ENCODE results near the gene RASD1.

RASD1 gene

DNA sequence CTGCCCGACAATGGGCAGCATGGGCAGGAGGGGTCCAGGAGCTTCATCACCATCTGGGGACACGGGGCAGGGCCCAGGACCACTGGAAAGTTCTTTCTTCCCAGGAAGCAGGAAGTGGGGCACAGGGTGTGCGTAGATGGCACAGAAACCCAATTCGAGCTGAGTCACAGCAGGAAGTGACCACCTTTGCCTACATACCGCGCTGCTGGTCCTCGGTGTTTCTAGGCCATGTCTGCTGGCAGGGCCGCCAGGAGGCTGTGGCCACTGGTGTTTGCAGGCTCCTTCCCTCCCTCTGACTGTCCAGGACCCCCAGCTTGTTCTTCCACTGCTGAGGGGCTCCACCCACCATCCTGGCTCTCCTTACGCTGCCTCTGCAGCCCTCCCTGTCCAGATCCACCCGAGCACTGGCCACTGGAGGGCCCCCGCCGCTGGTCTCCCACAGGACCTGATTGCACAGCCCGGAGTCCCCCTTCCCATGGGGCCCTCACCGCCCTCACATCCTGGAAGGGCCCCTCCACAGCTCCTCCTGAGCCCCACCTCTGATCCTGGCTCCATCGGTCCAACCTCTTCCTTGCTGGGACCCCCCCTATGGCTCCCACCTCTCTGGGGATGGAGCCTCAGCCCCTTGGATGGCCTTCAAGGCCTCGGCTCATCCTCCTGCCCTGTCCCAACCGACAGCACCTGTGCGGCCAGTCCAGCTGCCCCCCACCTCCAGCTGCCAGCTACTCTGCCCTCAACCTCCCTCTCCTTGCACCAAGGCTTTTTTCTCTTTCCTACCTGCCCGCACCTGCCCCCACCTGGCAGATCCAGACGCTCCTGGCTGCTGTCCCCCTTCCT is 14.5 kb upstream of the RASD1 start:
- no peak for DNase-seq (ENCODE audit: low spot score)

DNA sequence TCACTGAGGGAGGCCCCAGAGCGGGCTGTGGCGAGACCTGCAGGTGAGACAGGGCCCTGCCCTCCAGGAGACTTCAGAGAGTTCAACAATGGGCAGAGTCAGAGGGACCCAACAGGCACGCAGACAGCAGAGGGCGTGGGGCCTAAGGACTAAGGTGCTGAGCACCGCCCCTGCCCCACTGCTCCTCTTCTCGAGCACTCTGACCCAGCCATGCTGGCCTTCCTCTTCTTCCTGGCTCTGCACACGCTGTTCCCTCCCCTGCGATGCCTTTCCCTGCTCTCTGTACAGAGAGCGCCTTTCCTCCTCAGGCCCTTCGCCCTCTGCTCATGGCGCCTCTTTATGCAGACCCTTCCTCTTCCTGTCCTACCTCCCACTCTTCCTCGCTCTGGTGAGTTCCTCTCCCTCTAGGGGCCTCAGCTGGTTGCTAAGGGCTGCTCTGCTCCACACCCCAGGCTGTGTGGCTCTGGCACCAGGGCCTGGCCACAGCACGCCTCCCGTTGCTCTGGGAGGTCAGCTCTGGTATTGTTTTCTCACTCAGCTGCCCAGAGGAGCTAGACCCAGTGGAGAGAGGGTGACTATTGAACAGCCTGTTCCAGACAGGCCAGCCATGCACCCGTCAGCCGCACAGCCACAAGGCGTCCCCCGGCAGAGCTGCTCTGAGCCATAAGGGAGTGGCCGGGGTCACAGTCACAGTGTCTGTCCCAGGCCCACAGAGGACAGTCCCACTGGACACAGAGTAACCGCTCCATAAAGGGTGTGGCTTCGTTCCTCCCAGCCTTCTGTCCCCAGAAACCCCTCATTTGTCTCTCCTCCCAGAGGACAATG is 13.6 kb upstream of the RASD1 start:
- no peak for DNase-seq (ENCODE audit: low spot score)

DNA sequence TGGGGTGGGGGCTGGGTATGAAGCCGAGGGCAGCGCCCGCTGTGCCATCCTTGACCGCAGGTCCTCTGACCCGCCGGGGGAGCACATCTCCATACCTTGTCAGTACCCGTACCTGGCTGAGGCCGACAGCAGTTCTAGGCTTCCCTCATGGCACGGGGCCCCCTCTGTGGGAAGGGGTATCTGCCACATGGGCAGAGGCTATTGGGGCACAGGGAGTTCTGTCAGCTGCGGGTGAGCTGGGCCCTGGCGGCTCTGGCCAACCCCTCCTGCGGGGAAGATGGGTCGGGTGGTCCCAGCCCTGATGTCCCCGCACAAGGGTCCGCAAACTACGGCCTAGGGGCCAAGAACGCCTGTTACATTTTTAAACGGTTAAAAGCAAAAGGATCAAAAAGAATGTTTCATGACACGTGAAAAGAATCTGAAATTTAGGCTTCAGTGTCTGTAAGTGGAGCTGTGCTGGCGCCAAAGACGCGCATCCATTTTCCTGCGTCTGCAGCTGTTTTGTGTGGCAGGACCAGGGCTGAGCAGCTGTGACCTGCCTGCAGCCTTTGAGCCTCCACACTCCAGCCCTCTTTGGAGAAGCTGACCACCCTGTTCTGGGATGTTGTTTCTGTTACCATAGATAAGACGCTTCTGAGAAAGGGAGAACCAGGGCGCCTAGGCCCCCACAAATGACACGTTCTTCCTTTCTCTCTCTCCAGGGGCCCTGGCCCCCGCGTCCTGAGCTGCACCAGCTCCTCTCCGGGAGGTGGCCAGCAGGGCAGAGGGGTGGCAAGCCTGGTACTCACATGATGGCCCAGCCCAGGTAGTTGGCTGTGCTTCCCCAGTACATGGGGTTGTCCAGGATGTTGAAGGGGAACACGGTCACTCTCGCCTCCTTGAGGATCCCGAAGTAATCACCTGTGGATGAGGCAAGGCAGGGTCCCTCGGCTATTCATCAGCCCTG is 12.7 kb upstream of the RASD1 start:
- DNase-seq (ENCODE audit: low spot score), result no peak

DNA sequence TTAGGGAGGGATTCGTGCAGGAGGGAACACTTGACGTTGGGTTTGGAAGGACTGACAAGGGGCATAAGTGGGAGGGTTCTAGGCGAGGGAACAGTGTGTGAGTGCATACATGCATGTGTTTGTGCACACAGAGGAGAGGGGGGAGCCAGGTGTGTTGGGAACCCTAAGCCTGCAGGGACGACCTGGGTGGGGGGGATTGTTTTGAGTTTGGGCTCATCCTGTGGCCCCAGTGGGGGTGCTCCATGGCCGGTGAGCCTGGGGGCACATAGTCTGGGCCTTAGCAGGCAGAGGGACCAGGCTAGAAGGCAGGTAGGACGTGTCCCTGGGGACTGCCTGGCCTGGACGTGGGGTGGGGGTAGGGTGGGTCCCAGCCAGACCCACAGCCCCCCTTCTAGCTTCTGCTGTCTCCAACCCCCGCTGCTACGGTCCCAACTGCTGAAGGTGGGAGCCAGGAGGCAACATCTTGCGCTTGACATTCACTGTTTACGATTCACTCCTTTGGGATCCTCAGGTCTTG is 11.9 kb upstream of the RASD1 start:
- no peak for DNase-seq (ENCODE audit: low spot score)

DNA sequence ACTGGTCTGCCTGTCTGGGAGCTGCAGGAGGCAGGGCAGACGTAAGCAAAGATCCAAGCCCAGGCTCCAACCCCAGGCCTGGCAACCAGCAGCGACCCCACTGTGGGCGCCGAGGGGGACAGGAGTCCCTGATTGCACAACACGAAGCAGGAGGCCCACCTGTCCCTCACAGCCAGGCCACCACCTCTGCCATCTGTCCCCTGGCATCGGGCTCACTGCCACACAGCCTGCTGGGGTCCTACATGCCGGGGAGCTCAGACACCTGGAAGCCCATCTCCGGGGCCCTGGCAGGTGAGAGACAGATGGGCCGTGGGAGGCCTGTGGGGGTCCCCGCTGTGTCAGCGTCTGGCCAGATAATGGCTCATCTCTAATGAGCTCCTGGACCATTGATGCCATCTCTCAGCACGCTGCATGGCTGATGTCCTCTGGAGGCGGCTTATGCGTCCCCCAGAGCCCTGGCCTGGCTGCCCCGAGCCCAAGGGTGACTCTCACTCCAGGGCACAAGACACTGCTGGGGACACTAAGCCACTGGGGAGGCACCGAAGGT is 11.3 kb upstream of the RASD1 start:
- DNase-seq (ENCODE audit: low spot score), result no peak

DNA sequence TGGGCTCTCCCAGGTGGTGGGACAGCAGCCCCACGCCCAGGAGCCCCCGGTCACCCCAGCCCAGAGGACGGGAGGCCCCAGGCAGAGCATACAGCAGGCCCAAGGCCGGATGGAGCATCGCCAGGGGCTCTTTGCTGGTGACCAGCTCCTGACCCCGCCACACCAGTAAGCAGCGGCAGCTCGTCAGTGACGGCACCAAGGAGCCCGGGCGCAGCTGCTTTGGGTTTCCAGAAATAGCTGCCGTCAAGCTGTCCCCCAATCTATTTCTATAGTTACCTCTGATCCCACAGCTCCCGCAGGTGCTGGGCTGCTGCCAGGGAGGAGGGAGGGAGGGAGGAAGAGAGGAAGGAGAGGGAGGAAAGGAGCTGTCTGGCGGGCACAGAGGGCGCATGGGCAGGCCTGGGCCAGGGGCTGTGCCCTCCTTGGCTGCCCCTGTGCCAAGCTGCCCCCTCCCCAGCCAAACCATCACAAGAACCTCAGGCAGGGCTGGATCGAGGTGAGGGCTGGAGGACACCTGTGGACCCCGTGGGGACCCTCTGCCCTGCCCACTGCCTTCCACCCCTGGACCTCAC is 10.8 kb upstream of the RASD1 start:
- no peak for DNase-seq (ENCODE audit: low spot score)

DNA sequence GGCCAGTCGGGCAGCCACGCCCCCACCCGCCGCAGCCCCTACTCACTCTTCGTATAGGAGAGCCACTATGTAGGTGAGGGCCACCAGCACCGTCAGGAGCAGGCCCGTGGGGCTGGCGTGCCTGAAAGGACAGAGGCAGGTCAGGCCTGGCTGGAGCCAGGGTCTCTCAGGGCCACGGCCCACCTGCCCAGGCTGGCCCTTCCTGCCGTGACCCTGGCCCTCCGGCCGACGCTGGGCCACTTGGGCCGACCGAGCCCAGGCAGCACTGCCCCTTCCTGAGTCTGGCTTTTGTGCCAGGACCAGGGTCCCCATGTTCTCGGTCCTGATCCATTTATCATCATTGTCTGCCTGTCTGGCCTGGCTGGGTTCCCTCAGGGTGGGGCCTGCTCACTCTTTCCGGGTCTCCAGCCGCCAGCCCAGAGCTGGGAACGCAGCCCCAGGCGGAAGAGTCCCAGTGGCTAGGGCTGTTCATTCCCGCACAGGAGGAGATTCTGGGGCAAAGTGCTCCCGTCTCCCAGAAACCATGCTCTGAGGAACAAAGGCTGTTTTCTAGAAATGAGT is 10.1 kb upstream of the RASD1 start:
- no peak for DNase-seq (ENCODE audit: low spot score)

DNA sequence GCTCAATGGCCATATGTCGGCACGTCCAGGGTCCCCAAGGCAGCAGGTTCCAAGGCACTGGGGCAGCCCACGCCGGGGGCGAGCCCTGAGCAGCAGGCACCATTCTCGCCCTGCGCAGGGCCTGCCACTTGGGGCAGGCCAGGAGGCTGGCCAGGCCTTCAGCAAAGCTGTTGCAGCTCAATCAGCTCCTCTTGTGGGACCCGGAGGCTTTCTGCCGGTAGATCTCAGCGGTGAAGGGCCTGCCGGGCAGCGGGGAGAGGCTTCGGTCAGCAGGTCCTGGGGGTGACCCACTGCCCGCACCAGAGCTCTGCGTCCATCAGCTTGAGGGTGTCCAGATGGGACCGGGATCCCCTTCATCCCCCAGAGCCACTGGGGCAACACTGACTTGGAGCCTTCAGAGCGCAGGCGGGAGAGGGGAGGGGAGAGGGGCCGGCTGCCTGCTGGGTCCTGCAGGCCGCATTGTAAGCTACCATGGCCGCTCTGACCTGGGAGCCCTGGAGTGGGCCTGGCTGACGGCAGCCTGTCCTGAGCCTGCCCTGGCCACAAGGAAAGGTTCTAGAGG is 9.5 kb upstream of the RASD1 start:
- no peak for DNase-seq (ENCODE audit: low spot score)

DNA sequence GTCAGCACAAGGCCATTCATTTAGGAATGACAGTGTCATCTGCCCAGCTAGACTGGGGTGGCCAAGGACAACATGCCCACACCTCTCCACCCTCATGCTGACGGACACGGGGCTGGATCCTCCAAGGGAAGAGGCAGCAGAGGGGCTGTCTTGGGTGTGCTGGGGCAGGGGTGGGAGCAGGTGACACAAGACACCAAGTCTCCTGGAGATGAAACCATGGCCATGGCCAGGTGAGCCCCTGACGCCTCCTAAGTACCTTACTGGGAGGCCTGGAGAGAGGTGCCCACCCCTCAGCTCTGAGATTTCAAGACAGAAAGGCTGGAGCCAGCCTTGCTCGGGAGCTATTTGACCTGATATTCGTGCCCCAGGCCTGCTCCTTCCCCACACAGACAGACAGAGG is 9.0 kb upstream of the RASD1 start:
- DNase-seq (ENCODE audit: low spot score), result no peak

DNA sequence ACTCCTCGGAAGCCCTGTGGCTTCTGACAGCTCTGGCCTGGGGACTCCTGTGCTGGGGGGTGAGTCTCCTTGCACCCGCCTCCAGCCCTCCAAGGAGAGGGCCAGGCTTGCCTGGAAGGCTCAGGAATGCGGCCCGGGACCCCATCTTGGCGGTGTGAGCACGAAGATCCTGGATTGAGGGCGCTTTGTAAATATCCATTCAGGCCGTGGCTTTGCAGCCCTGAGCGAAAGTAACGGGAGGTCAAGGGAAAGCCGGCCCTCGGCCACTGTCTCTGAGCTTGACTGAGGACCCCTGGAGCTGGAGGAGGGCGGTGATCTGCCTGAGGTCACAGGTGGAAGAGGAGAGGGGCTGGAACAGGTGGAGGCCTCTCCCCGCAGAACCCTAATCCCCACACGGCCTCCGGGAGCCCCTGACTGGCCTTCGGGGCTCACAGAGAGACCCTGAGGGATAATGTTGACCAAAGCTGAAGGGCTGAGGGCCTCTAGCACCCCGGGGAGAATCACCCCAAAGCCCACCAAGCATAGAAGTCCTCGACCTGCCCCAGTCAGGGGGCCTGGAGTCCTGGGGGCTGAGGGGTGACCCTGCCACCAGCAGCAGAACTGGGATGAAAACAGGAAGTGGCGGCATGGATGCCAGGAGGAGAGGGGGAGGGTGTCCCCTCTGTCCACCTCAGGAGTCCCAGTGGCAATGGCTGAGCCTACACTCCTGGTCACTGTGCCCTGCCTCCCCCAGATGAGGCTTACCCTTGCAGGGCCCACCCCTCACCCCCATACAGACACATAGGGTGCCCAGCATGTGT is 8.3 kb upstream of the RASD1 start:
- DNase-seq (ENCODE audit: low spot score), result no peak

DNA sequence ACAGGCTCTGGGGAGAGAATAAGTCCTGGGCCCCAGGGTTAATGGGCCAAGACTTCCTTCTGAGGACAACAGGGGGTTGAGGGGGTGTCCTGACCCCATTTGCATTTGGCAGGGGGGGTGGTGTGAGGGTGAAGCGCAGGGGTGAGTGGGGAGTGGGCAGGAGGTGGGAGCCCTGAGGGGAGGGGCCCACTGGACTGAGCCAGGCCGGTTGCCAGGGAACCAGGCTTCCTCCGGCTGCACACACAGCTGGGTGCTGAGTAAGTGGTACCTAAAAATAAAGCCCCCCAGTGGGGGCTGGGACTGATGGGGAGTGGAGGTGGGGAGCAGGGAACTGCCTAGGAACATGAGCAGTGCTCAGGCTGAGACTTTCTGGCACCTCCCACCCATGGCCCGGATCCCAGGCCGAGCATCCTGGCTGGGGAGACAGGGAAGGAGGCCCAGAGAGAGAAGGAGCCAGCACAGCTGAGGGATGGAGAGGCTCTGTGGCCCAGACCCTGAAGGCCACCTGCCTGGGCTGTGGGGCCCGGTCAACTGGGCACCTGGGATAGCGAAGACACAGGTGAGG is 7.5 kb upstream of the RASD1 start:
- no peak for DNase-seq (ENCODE audit: low spot score)

DNA sequence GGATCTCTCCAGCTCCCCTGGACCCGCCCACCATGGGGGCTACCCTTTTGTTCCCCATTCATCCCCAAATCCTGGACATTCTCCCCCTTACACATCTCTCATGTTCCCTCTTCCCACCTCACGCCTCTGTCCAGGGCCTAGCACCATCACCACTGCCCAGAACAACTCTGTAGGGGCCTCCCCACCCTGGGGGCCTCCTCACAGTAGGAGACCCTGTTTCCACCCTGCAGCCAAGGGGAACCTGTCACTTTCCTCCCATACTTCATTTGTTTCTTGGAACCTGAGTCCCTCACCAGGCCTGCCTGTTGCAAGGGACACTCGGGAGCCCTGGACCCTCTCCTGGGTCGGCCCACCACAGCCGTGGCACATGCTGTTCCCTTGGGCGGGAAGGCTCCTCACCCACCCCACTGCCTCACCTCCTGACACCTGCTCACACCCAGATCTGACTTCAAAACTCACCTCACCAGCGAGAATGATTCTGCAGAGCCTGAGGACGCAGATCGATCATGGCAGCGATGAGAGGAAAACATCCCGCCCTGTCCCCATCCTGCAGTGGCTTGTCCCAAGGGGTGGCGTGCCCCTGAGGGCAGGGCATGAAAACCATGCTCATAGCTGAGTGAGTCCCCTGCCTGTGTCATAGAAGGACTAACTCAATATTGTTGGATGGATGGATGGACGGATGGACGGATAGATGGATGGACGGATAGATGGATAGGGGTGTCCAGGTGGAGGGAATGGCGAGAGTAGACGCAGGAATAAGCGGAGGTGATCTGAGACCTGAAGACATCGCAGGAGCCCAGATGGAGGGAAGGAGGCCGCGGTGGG is 6.8 kb upstream of the RASD1 start:
- no peak for DNase-seq (ENCODE audit: low spot score)

DNA sequence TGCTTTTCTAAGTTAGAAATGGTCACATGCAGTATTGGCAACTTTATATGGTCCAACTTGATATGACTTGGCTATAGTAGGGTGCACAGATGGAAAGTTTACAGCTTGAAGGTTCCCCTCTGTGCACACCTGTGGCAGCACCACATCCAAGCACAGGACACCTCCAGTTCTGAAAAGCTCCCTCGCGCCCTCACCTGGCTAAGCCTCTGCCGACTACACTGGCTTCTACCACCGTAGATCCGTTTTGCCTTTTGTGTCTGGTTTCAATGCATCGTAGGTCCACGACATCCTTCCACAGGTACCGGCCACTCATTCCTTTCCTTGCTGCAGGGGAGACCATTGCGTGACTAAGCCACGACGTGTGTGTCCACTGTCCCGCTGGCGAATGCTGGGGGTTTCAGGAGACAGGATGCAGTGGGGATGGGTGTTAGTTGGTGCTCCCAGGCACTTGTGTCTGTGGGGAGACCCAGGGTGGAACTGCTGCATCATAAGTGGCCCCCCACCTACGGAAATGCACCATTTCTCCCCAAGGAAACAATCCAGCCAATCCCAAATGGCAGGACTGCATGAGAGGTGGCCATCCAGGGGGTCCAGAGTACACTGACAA is 4.9 kb upstream of the RASD1 start:
- DNase-seq (ENCODE audit: low spot score), result no peak

DNA sequence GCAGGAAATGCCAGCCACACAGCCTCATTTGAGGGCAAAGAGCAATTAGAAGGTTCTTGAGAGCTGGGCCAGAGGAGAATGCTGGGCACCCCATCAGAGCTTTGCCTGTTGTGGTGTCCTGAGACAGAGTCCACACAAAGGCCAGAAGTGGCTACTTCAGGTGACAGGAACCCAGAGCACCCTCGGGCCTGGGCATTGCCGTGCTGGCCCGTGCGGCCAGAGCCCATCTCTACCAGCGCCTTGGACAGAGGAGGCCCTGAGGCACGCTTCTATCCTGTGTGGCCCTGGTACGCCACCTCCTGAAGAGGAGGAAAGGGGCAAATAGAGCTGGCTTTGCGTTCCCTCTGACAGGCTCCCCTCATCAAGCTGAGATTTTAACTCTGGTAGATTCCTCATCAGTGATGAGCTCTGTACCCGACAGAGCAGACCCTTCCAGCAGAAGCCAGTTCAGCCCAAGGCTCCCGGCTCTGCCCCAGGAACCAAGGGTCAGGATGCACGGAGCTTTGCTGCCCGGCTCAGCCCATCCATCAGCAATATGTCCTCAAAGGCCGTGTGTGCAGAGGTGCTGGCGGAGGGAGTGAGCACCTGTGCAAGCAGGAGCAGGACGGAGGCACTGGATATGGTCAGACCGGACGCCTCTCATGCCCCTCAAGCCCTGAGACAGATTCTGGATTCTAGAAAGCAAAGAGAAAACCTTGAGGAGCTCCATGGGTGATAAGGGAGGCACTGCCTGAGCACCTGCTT is 3.4 kb upstream of the RASD1 start:
- no peak for DNase-seq (ENCODE audit: low spot score)

DNA sequence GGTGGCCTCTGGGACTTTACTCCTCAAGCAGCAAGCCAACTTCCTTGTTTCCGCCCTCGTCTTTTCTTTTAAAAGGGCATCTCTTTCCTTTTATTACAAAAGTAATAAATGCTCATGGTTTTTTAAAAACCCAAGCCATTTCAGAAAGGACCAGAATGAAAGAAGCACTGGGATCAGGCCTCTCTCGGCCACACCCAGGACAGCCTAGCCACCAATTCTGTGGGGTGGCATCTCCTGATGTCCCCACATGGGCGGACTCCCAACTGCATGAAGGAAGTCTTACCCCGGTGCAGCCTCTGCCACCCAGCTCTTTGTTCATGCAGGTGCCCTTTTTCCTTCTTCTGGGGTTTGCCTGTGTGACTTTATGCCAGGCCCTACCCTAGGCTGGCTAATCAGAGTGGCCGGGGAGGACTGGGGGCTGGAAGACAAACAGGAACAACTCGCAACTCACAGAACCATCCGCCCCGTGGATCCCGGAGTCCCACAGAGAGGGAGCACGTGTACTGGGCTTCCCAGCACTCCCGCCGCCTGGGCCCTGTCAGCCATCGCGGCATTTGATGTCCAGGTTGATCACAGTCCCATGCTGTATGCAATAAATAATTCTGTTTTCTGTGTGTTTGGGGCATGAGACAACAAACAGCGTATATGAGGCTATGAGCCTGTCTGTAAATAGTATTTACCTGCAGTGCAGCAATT is 2.6 kb upstream of the RASD1 start:
- no peak for DNase-seq (ENCODE audit: low spot score)

DNA sequence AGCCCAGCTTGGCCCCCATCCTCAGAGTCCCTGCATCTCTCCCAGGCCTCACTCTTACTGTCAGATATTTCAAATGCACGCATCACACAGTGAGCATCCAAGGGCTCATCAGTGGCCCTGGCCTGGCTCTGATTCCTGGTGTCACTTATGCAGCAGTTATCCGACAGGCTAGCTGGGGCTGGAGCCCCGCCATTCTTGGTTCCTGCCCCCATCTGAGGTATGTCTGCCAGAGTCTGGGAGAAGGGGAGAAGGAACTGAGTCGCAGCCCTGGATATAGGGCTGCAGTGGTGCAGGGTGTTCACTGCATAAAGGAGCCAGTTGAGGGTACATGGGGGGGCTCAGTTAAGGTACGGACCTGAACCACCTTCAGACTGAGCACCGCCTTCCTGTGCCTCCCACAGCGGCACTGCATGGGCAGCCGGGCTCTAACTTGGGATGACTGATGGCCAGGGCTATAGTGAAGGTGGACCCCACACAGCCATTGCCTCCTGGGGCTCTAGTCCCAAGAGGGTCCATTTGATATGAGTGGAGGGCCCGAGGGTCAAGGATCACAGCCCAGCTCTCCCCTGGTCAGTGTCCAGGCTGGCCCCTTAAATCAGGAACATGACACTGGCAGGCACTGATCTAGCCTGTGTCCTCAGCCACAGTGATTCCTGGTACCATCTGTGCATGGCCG is 1.8 kb upstream of the RASD1 start:
- DNase-seq (ENCODE audit: low spot score), result no peak
